SW 1271 (cell line): ENCODE results near the gene TP53TG5.
"Not testable (repeated sequence)": the region's sequence is repeated elsewhere in the genome, so short reads cannot be mapped to it uniquely, and the experiment has no call there.

Source experiments
- DNase-seq, 2 experiments: peaks; one replicate each; lab custom pipeline; 2025; lab: John Stamatoyannopoulos, UW

The TP53TG5 gene

GRCh38 chr20:45366192-45366591 lies 11.9 kb downstream of the TP53TG5 start:
- no peak for DNase-seq

- DNase-seq, result no peak
These were observed 12.6 kb downstream of the TP53TG5 start for GRCh38 chr20:45365444-45365970.

GRCh38 chr20:45363611-45364492 lies 14.3 kb downstream of the TP53TG5 start:
- DNase-seq, result no peak

GRCh38 chr20:45362804-45363610 lies 15.1 kb downstream of the TP53TG5 start, which contains the start of gene SYS1:
TSS of gene SYS1 (plus strand) at chr20:45363156. CDS start at chr20:45363532, 376 bp downstream.
- DNase-seq, result peak; percentile 90 to 98

- no peak for DNase-seq
These were observed 16.3 kb downstream of the TP53TG5 start for GRCh38 chr20:45361793-45362192.

GRCh38 chr20:45359406-45360148 lies 18.5 kb downstream of the TP53TG5 start:
- no peak for DNase-seq

GRCh38 chr20:45359069-45359405 lies 19.1 kb downstream of the TP53TG5 start:
- DNase-seq, result no peak

- no peak for DNase-seq
These were observed 19.6 kb downstream of the TP53TG5 start for GRCh38 chr20:45358282-45359068.

- no peak for DNase-seq
These were observed 22.7 kb downstream of the TP53TG5 start for GRCh38 chr20:45355209-45356084.

- DNase-seq, result no peak
These were observed 23.5 kb downstream of the TP53TG5 start for GRCh38 chr20:45354423-45355208.

GRCh38 chr20:45353746-45354145 lies 24.4 kb downstream of the TP53TG5 start:
- DNase-seq, result no peak

GRCh38 chr20:45352729-45353128 lies 25.4 kb downstream of the TP53TG5 start:
- no peak for DNase-seq

GRCh38 chr20:45350795-45351194 lies 27.3 kb downstream of the TP53TG5 start:
- DNase-seq, result not testable (repeated sequence)

- DNase-seq, result no peak
These were observed 27.9 kb downstream of the TP53TG5 start for GRCh38 chr20:45350217-45350616.

- peak in 1 of 2 experiments; percentile 61 for DNase-seq
These were observed 30.0 kb downstream of the TP53TG5 start, which contains the start of gene SDC4 for GRCh38 chr20:45347936-45348778. TSS of gene SDC4 (minus strand) at chr20:45348424. CDS start at chr20:45348384, 40 bp downstream.

GRCh38 chr20:45347297-45347935 lies 30.7 kb downstream of the TP53TG5 start:
- no peak for DNase-seq

- DNase-seq, result no peak
These were observed 31.3 kb downstream of the TP53TG5 start for GRCh38 chr20:45346851-45347250.

- DNase-seq, result no peak
These were observed 31.8 kb downstream of the TP53TG5 start for GRCh38 chr20:45346291-45346718.
